ENCODE measurements around the gene SPINK4. TPM values are rescaled to one million over a fixed set of nuclear protein-coding genes. Genes with fewer than 3 reads are reported as not detected.
A peak's percentile ranks its signal among the peaks of the same experiment; 100 is the strongest.

The SPINK4 gene
- total RNA-seq, 1 donor from 2014 or later = not detected

- Histone ChIP-seq H3K36me3 (peaks cover 28% of the 10 kb centered on the region), H3K9me3 (no peaks in the 10 kb centered on the region), H3K27ac (peak within 1 kb of the TSS; percentile 99), H3K4me3 (peak within 1 kb of the TSS; percentile 78), H3K27me3 (no peaks in the 10 kb centered on the region), H3K4me1 (peaks cover 45% of the 10 kb centered on the region)
- TF ChIP-seq CTCF (IDR thresholded peaks at IDR 0.05) = no peak
- ATAC-seq (peak; percentile 91), DNase-seq (peak; percentile 99)
- intact Hi-C loops (cut with DNase I) = no loop called here
These were observed 50.5 kb downstream of the SPINK4 start, which contains the start of gene NFX1 for GRCh38 chr9:33290247-33291030. NFX1 (plus strand) TSS chr9:33290516; CDS start chr9:33290573, 57 bp downstream.

GRCh38 chr9:33291031-33291397 is 51.0 kb downstream of the SPINK4 start:
- H3K9me3 ChIP-seq = no peaks in the 10 kb centered on the region
- H3K36me3 ChIP-seq = peaks cover 34% of the 10 kb centered on the region
- intact Hi-C loops (cut with DNase I) = no loop called here
- no peak for ATAC-seq
- H3K27ac ChIP-seq = peak overlapping the region; percentile 99
- DNase-seq = no peak
- peaks cover 51% of the 10 kb centered on the region for H3K4me1 ChIP-seq
- no peaks in the 10 kb centered on the region for H3K27me3 ChIP-seq
- no peak for TF ChIP-seq CTCF (IDR thresholded peaks at IDR 0.05)
- peak overlapping the region; percentile 78 for H3K4me3 ChIP-seq

GRCh38 chr9:33291901-33292300 is 51.9 kb downstream of the SPINK4 start:
- intact Hi-C loops (cut with DNase I) = no loop called here
- TF ChIP-seq CTCF (IDR thresholded peaks at IDR 0.05) = no peak
- H3K36me3 ChIP-seq = peaks cover 43% of the 10 kb centered on the region
- no peaks in the 10 kb centered on the region for H3K27me3 ChIP-seq
- ATAC-seq = no peak
- H3K9me3 ChIP-seq = no peaks in the 10 kb centered on the region
- no peak for DNase-seq
- peaks cover 56% of the 10 kb centered on the region for H3K4me1 ChIP-seq
- H3K27ac ChIP-seq = no peak overlapping the region
- no peak overlapping the region for H3K4me3 ChIP-seq

- TF ChIP-seq CTCF (IDR thresholded peaks at IDR 0.05) = no peak
- peaks cover 61% of the 10 kb centered on the region for H3K36me3 ChIP-seq
- H3K4me1 ChIP-seq = peaks cover 69% of the 10 kb centered on the region
- no peaks in the 10 kb centered on the region for H3K9me3 ChIP-seq
- intact Hi-C loops (cut with DNase I) = no loop called here
- no peaks in the 10 kb centered on the region for H3K27me3 ChIP-seq
- DNase-seq (no peak), ATAC-seq (no peak)
- H3K27ac ChIP-seq = no peak overlapping the region
- no peak overlapping the region for H3K4me3 ChIP-seq
These were observed 53.8 kb downstream of the SPINK4 start for GRCh38 chr9:33293782-33294181.

GRCh38 chr9:33294670-33295432 is 54.9 kb downstream of the SPINK4 start:
- no peak for TF ChIP-seq CTCF (IDR thresholded peaks at IDR 0.05)
- intact Hi-C loops (cut with DNase I) = no loop called here

More at GRCh38 chr9:33294670-33295432, 54.9 kb downstream of the SPINK4 start:
- Histone ChIP-seq H3K27ac (no peak overlapping the region), H3K36me3 (peaks cover 72% of the 10 kb centered on the region), H3K4me3 (no peak overlapping the region), H3K27me3 (no peaks in the 10 kb centered on the region), H3K4me1 (peaks cover 65% of the 10 kb centered on the region), H3K9me3 (no peaks in the 10 kb centered on the region)
- DNase-seq (no peak), ATAC-seq (no peak)
